Esophagus mucosa (tissue), 1 donor: Measurements from ENCODE around the gene CIAO3. TPM values are rescaled to one million over a fixed set of nuclear protein-coding genes. Genes with fewer than 3 reads are reported as not detected.
A peak's percentile ranks its signal among the peaks of the same experiment; 100 is the strongest.
"Not testable (repeated sequence)": the region's sequence is repeated elsewhere in the genome, so short reads cannot be mapped to it uniquely, and the experiment has no call there.

Source experiments
- ATAC-seq: fragments of 200-7000 bp; cut with Tn5 transposase; one replicate; pipeline ENCODE4 v1.9.1; 2020
- total RNA-seq: library from RNA; stranded (reverse); gene quantifications from one replicate; pipeline ENCODE4 v1.2.4, GENCODE V29; 2023
- donor health status: DM: yes; HTN: yes; CAD: no.

The CIAO3 gene
- total RNA-seq, 1 donor from 2014 or later, result 18.1 TPM

DNA sequence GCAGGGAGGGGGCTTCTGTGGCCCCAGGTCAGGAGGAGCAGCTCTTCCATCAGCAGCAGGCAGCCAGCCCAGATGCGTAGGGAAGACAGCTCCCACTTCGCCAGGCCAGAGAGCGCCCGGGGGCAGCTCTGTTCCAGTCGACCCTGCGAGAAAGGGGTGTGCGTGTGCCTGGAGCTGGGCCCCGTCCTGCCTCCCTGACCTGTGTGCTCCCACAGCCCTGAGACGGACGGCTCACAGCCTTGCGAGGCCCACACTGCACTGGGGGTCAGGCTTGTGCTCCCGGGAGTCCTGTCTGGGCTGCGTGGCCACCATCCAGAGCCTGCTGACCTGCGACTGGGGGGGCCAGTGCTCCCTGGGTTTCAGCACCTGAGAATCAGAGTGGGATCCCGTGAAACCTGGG lies 19.3 kb upstream of the CIAO3 start:
- ATAC-seq, result no peak

DNA sequence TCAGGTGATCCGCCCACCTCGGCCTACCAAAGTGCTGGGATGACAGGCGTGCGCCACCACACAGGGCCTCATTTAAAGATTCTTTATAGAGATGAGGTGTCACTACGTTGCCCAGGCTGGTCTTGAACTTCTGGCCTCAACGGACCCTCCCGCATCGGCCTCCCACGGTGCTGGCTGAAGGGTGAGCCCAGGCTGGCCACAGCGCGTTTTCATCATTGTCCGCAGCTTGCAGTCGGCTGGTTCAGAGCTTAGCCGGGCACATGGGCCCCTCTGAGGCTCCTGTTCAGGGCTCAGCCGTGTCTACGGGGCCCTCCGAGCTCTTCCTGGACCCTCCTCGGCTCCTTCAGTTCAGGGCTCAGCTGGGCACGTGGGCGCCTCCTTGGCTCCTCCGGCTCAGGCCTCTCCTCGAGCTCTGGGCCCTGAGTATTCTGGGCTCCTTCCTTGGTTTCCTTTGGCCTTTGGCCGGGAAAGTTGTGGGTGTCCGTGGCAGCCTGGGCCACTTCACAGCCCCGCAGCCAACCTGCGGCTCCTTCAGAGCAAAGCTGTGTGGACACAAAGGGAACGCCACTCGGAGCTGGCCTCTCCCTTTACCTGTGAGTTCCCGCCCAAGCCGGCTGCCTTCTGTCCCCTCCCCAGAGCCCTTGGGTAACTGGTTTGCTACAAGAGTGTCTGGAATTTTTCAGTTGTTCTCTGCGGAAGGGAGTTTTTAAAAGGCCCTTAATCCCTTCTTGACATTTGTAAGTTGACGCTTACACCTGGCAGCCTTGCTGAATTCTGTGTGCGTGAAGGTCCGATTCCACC lies 18.5 kb upstream of the CIAO3 start:
- peak; percentile 61 for ATAC-seq

DNA sequence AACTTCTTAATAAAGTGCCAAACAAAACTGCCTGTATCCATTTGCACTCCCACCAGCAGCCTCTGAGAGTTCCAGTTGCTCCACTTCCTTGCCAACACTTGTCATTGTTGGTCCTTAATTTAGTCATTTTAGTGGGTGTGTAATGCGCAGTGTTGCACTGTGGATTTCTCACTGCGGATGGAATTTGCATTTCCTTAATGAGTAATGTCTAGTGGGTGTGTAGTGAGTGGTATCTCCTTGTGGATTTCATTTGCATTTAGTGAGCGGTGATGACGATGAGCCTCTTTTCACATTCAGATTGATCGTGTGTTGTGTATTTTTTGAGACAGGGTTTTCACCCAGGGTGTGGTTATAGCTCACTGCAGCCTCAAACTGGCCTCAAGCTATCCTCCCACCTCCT lies 15.6 kb upstream of the CIAO3 start:
- ATAC-seq, result peak; percentile 58

DNA sequence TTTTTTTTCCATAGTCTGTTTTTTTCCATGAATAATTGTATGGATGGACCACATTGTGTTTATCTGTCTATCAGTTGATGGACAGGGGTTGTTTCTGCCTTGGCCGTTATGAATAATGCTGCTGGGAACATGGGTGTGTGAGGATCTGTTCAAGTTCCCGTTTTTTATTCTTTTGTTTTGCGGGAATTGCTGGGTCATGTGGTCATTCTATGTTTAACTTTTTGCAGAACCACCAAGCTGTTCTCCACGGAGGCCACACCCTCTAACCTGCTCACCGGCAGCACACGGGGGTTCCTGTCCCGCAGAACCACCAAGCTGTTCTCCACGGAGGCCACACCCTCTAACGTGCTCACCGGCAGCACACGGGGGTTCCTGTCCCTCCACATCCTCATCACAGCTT lies 13.9 kb upstream of the CIAO3 start:
- ATAC-seq, result no peak

DNA sequence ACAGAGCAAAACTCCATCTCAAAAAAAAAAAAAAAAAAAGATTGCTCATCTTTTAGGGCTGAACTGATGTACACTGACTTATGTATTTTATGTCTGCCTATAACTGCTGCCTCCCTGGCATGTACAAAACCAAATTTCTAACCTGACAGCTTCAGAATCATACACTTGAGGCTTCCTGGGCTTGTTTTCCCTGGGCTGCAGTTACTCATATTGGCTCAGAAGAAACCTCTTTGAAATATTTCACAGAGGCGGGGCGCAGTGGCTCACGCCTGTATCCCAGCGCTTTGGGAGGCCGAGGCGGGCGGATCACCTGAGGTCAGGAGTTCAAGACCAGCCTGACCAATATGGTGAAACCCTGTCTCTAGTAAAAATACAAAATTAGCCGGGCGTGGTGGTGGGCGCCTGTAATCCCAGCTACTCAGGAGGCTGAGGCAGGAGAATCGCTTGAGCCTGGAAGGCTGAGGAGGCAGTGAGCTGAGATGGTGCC lies 13.4 kb upstream of the CIAO3 start:
- not testable (repeated sequence) for ATAC-seq

DNA sequence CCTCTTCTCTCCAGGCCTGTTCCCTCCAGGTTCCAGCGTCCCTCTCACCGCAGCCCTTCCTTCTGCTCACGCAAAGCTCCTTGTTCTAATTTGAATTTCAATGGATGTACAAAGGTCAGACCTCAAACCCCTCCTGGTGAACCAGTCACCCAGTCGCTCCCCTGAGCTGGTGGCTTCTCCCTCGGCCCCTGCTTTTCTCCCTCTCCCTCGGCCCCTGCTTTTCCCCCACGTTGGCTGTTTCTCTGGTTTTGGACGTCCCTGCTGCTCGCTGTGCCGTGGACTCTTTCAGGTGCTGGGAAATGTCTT lies 11.2 kb upstream of the CIAO3 start:
- no peak for ATAC-seq

DNA sequence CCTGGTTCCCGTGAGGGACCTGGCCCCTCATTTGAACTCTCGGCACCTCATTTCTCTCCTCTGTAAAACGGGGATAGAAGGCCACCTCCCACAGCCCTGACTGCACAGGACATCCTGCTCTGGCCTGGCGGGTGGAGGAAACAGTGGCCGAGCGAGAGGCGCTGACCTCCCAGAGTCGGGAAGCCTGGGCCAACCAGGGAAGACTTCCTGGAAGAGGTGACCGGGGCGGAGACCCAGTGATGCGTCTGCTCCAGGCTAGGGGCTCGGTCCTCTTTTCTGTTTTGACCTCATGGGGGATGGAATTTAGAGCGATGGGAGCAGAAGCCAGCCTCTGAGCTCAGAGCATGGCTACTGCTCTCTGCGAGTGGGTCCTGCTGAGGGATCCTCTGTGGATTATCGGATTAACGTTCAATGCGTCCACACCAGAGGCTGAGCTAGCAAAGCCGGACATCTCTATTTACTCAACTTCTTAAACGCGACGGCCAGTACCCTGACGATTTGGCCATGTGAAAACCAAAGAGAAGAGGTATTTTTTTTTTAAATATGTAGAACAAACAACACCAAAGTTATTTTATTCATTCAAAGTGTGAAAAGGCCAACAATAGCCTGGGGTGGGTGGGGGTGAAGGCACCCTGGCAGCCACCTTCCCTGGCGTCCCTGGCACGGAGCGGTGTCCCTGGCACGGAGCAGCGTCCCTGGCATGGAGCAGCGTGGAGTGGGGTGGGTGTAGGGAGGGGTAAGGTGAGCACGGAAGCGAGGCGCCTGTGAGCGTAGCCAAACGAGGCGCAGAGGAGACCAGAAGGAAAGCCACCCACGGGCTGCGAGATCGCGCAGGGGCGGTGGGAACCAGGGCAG lies 10.6 kb upstream of the CIAO3 start:
- ATAC-seq, result peak; percentile 12

DNA sequence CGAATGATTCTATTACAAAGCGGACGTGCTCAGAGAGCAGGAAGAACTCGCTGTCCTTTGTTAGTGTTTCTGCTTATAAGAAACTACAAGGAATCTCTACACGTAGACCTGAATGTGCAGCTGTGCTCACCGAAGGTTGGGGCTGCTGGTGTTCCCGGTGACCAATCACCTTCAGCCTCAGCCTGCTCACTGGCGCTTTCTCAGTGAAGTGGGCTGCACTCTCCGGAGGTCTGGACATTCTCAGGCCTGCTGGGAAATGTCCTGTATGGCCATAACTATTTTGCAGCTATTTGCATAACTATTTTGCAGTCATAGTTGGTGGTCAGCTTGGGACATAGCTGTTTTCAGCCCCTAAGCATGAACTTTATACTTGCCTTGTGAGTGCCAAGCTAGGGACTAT lies 9.7 kb upstream of the CIAO3 start:
- ATAC-seq, result no peak

DNA sequence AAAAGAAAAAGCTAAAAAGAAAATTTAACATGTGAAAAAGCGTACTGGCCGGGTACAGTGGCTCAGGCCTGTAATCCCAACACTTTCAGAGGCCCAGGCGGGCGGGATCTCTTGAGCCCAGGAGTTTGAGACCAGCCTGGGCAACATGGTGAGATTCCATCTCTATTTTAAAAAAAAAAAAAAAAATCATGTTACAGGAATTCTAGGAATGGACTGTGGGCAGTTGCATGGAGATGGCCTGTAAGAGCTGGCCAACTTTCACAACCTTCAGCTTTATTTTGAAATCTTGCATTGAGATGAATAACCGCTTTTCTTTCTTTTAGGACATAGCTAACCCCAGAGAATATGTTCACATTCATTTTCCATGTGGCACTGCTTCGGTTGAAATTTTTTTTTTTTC lies 8.2 kb upstream of the CIAO3 start:
- ATAC-seq, result no peak

DNA sequence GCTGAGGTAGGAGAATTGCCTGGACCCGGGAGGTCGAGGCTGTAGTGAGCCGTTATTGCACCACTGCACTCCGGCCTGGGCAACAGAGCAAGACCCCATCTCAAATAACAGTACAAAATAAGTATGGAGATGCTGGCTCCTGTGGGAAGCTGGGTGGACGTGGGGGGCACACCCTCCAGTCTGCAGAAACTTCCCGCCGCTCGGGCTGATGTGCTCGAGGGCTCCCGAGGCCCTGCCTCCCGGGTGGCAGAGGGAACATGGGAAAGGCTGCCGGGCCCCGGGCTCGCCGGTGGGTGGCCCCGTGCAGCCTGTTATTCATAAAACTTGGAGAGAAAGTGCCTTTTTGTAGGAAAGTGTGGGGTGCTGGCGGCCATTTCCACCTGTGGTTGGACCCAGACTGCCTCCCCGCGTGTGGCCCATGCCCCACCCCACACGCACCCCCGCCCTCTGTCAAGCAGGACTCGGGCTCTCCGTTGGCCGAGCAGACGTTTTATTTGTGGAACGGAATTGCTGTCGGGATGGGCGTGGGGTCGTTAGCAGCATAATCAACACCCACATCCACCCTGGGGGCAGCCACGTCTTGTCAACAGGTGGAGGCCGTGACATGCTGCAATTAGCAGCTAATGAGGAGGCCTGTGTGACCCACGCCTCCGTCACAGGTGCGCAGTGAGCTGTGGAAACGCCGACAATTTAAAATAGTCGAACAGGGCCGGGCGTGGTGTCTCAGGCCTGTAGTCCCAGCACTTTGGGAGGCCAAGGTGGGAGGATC lies 7.4 kb upstream of the CIAO3 start:
- peak; percentile 21 for ATAC-seq

DNA sequence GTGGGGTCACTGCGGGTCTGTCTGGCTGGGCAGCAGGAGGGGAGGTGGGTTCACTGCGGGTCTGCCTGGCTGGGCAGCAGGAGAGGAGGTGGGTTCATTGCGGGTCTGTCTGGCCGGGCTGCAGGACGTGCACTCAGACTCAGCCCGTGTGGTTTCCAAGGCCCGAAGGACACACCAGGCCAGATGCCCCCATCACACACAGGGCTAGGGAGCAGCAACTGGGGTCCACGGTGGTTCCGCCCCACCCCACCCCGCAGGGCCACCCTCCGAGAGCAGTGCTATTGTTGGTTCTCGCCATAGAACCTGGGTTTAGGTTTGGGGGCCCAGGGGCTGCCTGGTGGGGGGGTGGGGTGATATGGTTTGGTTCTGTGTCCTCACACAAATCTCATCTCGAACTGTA lies 5.8 kb upstream of the CIAO3 start:
- ATAC-seq, result no peak

DNA sequence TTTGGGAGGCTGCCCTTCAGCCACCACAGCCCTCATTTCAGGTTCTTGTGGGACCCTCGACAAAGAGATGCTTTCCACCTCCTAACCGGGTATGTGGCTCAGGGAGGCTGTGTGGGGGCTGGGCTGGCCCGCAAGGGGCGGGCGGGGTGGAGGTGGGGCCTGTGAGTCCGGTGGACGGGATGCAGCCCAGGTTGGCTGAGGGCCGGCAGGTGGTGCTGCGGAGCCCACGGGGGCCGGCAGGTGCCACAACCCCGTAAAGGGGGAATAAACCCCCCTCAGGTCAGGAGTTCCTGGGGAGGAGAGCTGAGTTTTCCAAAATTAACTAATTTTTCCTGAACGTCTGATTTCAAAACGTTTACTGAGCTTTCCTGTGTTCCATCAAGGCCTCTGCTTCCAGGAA lies 4.9 kb upstream of the CIAO3 start:
- ATAC-seq, result no peak

DNA sequence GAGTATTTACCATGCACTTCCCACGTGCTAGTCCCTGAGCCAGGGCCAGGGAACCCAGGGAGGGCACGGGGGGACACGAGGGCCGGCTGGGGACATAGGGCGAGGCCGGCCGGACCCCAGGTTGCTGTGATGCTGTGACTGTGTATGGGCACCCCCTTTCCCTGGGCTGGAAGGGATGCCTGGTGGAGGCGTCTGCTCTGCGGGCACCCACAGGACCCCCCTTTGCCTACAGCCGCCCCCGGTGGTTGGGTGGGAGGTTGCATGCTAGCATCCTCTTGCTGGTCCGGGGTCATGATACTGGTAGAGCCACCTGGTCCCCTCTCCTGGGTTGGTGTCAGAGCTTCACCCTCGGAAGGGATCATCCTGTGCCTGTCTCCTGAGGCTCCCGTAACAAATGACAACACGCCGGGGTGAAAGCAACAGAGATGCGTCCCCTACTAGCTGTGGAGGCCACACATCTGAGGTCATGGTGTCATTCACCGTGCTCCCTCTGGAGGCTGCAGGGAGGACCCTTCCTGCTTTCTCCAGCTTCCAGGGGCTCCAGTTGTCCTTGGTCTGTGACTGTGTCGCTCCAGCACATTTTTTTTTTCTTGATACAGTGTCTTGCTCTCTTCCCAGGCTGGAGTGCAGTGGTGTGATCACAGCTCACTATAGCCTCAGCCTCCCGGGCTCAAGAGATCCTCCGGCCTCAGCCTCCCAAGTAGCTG lies 3.1 kb upstream of the CIAO3 start:
- ATAC-seq, result no peak

DNA sequence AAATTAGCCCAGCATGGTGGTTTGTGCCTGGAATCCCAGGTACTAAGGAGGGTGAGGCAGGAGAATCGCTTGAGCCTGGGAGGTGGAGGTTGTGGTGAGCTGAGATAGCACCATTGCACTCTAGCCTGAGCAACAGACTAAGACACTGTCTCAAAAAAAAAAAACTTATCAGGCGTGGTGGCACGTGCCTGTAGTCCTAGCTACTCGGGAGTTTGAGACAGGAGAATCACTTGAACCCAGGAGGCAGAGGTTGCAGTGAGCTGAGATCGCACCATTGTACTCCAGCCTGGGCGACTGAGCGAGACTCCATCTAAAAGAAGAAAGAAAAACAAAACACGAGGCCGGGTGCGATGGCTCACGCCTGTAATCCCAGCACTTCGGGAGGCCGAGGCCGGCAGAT lies 2.1 kb upstream of the CIAO3 start:
- ATAC-seq, result not testable (repeated sequence)

DNA sequence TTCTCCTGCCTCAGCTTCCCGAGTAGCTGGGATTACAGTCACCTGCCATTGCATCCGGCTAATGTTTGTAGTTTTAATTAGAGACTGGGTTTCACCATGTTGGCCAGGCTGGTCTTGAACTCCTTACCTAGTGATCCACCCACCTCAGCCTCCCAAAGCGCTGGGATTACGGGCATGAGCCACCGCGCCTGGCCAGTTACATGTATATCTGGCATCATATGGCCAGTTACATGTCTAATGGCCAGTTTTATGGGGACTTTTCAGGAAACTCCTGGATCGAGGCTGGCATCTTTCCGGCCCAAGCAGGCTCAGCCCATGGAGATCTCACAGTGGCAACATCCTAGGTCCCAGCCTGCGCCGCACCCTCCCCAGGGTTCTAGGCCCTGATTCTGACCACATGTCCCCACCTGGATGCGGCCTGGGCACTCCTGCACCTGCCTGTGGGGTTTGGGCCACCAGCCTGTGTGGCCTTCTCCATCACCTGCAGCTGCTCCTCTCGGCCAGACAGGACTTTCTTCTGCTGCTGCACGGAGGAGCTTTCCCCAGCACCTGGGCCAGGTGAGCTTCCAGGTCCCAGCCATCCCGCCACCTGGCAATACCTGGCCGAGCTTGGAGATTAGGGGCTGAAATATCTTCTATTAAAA lies 1.3 kb upstream of the CIAO3 start:
- no peak for ATAC-seq

DNA sequence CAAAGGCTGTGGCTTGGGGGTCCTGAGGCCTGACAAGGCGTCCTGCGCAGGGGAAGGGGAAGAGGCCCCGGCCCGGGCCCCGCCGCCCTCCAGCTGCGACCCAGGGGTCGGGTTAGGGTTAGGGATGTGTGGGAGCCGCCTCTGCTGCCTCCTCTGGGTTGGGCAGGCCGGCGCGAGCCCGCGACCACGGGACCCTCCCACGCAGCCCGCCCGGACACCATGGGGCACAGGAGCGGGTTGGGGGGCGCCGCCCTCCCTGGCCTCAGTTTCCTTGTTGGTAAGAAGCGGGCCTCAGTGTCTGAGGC lies 386 bp downstream of the CIAO3 start:
- peak; percentile 39 for ATAC-seq

DNA sequence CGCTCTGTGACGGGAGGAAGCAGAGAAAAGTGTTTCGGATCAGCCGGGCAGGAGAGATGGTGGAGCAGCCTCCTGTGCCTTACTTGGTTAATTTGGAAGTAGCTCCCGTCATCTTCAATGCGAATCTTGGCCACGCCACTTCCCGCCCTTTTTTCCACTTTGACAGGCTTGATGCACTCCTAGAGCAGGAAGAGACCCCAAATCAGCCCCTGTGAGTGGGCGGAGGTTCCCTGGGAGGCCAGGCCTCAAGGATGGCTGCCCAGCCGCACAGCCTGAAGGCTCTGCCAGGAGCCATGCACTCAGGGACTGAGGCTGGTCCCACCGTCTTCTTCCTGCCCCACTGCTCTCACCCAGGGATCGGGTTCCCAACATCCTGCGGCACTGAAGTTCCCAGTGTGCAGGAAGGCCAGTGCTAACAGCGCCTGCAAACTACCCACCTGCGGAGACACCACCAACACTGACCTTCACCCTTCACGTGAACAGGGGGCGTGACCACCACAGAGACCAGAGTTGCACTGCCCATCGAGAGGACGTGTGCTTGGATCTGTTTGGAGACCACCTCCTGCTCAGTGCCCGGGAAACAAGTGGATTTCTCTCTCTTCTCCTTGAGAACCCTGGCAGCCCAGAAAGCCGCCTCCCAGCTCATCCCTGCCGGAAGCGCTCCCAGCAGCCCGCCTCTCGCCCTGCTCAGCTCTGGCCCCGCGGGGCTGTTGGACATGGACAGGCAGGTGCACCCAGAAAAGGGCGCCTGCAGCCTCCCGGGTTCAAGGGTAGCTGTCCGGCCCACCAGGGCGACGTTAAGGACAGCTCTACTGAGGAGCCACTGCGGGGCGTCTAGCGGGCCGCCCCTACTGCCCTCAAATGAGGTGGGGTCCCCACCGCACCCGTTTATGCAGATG lies 988 bp downstream of the CIAO3 start:
- ATAC-seq, result peak; percentile 3

DNA sequence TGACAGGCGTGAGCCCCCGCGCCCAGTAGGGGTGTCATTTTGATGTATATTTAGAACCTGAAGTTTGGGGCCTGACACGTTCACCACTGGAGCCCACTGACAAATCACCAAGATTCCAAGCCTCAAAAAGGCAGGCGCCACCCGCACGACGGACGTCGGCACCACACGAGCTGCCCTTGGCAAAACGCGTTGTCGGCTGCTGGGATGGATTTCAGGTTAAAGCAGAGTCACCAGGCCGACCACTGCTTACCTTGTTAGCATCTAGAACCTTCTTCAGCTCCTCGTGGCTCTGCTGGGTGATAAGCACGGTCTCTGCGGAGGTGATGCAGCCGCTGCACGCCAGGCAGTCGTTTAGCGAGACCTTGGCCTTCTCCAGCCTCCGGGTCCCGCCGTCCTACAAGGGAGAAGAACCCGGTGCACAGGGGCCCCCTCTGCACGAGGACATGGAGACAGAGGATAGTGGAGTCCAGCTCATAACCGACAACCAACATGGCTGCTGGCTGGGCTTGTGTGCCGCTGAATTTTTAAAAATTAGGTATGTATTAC lies 3.8 kb downstream of the CIAO3 start:
- no peak for ATAC-seq

DNA sequence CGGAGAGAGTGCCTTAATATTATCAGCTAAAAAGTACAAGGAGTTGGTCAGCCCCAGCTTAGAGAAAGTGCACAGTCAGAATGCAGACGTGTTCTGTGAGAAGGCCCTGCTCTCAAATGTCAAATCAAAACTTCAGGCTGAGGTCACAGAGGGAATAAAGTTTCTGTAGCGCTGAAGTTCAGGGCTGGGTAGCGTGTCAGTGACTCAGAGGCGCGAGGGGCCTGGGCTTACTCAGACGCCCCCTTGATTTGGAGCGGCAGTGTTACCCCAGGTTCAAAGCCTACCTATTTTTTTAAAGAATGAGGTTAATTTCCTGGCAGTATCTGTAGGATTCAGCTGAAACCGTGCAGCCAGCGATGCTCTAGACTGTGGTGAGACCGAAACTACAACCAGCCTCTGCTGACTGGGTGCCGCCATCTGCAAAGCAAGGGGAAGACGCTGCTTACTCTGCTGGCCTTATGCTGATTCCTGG lies 4.8 kb downstream of the CIAO3 start:
- ATAC-seq, result no peak

DNA sequence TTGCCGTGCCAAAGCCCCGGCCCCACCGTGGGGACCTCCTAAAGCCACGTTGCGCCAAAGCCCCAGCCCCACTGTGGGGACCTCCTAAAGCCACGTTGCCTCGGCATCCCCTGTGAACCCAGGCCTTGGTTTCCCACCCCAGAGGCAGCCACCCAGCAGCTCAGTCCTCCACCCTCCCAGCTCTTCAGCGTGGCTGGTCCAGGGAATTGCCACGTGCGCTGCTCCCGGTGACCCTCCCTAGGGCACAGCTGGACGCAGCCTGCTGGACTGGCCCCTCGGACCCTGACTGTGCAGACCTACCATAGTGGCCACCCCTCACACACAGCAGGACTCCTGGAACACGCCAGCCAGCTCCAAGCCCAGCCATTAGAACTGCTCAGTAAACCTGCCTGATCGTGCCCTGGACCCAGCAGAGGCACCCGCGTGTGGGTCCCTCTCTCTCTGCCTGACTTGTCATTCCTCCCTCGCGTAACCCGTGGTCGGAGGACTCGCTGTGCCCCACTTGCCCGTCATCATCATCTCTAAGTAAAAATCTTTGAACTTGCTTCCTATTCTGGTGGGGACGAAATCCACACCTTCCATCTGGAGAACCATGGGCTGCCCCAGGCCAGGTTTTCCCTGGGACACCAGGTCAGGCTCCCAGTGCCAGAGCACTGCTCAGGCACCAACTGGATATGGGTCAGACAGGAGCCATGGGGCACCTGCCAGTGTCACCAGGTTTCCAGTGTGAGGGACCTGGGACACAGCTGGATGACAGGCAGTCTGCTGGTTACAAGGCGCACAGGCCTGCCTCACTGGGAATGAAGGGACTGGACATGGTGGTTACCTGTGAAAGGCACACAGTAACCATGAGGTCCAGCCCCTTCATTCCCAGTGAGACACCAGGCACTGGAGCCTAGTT lies 5.6 kb downstream of the CIAO3 start:
- no peak for ATAC-seq
